ENCODE results near the gene FAM209B. TPM values are rescaled to one million over a fixed set of nuclear protein-coding genes. Genes with fewer than 3 reads are reported as not detected.

The FAM209B gene
- total RNA-seq, 3 donors from 2014 or later = not detected

DNA sequence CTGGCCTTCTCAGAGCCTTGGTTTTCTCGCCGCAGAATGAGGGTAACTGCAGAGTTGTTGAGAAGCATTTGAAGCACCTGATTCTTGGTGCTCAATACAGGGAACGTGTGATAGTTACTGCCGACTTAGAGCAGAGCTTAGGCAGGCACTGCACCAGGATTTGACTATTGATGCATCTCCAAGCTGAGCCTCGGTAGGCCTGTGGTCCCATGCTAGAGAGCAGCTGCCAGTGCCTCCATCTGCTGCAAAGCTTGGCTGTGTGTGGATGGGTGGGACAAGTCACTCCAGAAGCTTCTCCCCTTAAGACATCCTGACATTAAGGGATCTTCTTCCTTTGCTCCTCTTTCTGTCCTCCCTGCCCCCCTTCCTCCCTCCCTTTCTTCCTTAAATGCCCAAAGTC is 40.9 kb downstream of the FAM209B start:
- H3K9me3 ChIP-seq = no peaks in the 10 kb centered on the region
- no peak for TF ChIP-seq POLR2A (IDR thresholded peaks at IDR 0.05)
- TF ChIP-seq, protein P1, sequence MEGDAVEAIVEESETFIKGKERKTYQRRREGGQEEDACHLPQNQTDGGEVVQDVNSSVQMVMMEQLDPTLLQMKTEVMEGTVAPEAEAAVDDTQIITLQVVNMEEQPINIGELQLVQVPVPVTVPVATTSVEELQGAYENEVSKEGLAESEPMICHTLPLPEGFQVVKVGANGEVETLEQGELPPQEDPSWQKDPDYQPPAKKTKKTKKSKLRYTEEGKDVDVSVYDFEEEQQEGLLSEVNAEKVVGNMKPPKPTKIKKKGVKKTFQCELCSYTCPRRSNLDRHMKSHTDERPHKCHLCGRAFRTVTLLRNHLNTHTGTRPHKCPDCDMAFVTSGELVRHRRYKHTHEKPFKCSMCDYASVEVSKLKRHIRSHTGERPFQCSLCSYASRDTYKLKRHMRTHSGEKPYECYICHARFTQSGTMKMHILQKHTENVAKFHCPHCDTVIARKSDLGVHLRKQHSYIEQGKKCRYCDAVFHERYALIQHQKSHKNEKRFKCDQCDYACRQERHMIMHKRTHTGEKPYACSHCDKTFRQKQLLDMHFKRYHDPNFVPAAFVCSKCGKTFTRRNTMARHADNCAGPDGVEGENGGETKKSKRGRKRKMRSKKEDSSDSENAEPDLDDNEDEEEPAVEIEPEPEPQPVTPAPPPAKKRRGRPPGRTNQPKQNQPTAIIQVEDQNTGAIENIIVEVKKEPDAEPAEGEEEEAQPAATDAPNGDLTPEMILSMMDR (IDR thresholded peaks at IDR 0.05) = no peak
- TF ChIP-seq POLR2AphosphoS5 (IDR thresholded peaks at IDR 0.05) = no peak
- H3K36me3 ChIP-seq = no peaks in the 10 kb centered on the region
- DNase-seq (ENCODE audit: low spot score in 2 of 2) = no peak
- intact Hi-C loops (cut with DNase I; ENCODE audit: low total_unique reads) = no loop called here
- no peaks in the 10 kb centered on the region for H3K27me3 ChIP-seq
- no peak overlapping the region for H3K27ac ChIP-seq
- no peaks in the 10 kb centered on the region for H3K4me1 ChIP-seq
- H3K4me3 ChIP-seq = no peak overlapping the region

DNA sequence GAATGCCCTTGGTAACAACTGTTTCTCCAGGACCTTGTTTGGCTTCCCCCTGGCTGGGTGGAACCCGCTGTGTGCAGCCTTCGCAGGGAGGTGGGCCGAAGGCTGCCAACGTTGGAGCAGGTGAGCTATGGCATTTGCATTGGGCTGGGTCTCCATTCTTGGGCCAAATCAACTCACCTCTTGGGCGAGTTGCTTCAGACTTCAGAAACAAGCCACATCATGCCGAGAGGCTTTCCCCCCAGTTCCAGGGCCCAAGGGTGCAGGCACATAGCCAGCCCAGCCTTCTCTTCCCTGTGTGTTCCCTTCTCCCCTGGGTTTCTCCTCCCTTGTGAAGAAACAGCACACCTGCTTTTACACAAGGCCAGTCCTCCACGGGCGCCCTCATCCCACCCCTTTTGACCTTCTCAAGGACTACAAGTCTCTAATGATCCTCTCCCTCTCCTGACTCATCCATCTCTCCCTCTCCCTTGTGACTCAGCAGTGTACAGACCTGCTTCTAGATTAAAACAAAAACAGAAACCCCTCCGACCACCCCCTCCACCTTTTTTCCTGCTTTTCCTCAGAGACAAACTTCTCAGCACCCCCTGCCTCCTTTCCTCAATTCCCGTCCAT is 41.6 kb downstream of the FAM209B start:
- no peaks in the 10 kb centered on the region for H3K4me1 ChIP-seq
- DNase-seq (ENCODE audit: low spot score in 2 of 2) = no peak
- intact Hi-C loops (cut with DNase I; ENCODE audit: low total_unique reads) = no loop called here

DNA sequence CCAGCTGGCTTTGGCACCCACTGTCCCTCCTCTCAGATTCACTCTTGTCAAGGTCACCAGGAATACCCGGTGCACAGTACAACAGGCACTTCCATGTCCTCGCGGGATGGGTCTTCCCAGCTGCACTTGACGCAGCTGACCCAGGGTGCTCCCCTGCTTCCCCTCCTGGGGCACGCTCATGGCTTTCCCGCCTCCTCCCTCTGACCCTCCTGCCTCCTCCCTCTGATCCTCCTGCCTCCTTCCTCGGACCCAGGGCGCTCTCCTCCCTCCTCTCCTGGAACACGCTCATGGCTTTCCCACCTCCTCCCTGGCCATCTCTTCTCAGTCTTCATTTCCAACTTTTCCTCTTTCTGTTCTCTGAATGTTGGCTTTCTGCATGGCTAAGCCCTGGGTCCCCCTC is 42.1 kb downstream of the FAM209B start:
- no peaks in the 10 kb centered on the region for H3K27me3 ChIP-seq
- intact Hi-C loops (cut with DNase I; ENCODE audit: low total_unique reads) = no loop called here
- TF ChIP-seq POLR2A (IDR thresholded peaks at IDR 0.05) = no peak
- TF ChIP-seq, protein P1 (IDR thresholded peaks at IDR 0.05) = no peak
- no peak for TF ChIP-seq POLR2AphosphoS5 (IDR thresholded peaks at IDR 0.05)
- no peaks in the 10 kb centered on the region for H3K9me3 ChIP-seq
- no peak overlapping the region for H3K4me3 ChIP-seq
- H3K36me3 ChIP-seq = no peaks in the 10 kb centered on the region
- no peak for DNase-seq (ENCODE audit: low spot score in 2 of 2)
- no peak overlapping the region for H3K27ac ChIP-seq
- H3K4me1 ChIP-seq = no peaks in the 10 kb centered on the region

More for the DNA sequence above, 41.6 kb downstream of the FAM209B start:
- Histone ChIP-seq H3K4me3 (no peak overlapping the region), H3K27ac (no peak overlapping the region), H3K27me3 (no peaks in the 10 kb centered on the region), H3K36me3 (no peaks in the 10 kb centered on the region), H3K9me3 (no peaks in the 10 kb centered on the region)
- TF ChIP-seq POLR2AphosphoS5 (IDR thresholded peaks at IDR 0.05) (no peak), POLR2A (IDR thresholded peaks at IDR 0.05) (no peak)
- TF ChIP-seq, protein P1 (IDR thresholded peaks at IDR 0.05) = no peak

DNA sequence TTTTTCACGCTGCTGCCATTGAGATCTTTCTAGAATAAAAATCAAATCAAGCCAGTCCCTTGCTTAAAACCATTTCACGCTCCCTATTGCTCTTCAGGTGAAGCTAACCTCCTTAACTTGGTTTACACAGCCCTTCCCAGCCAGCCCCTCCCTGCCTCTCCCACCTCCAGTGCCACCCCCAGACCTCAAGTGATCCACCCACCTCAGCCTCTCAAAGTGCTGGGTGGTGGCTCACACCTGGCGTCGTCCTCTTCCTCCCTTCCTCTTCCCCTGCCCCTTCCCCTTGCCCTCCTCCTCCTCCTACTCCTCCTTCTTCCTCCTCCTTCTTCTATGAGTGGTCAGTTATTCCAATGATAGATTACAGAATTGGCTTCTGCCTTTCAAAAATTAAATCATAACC is 42.9 kb downstream of the FAM209B start:
- intact Hi-C loops (cut with DNase I; ENCODE audit: low total_unique reads) = no loop called here
- Histone ChIP-seq H3K9me3 (no peaks in the 10 kb centered on the region), H3K27ac (no peak overlapping the region), H3K4me3 (no peak overlapping the region), H3K27me3 (no peaks in the 10 kb centered on the region), H3K4me1 (no peaks in the 10 kb centered on the region), H3K36me3 (no peaks in the 10 kb centered on the region)
- DNase-seq (ENCODE audit: low spot score in 2 of 2) = no peak
- TF ChIP-seq, protein P1 (IDR thresholded peaks at IDR 0.05) = no peak
- no peak for TF ChIP-seq POLR2AphosphoS5 (IDR thresholded peaks at IDR 0.05)
- no peak for TF ChIP-seq POLR2A (IDR thresholded peaks at IDR 0.05)

DNA sequence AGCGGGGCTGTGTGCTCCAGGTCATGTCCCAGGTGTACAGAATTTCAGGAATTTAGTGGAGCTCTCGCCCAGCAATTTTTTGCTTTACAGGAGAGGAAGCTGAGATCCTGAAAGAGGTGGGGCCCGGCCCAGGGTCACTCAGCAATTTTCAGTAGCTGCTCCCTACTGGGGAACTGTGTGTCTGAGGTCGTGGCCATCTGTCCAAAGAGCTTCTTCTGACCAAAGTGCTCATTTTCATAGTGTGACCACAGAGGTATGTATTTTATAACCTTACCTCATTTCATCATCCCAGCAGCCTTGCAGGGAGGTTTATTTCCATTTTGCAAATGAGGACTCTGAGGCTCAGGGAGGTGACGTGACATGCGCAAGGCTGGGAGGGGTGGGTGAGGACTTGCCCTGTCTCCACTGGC is 46.3 kb downstream of the FAM209B start:
- DNase-seq (ENCODE audit: low spot score in 2 of 2) = no peak
- Histone ChIP-seq H3K4me3 (no peak overlapping the region), H3K27me3 (no peaks in the 10 kb centered on the region), H3K9me3 (no peaks in the 10 kb centered on the region), H3K4me1 (no peaks in the 10 kb centered on the region), H3K27ac (no peak overlapping the region), H3K36me3 (no peaks in the 10 kb centered on the region)
- intact Hi-C loops (cut with DNase I; ENCODE audit: low total_unique reads) = no loop called here
- TF ChIP-seq, protein P1 (IDR thresholded peaks at IDR 0.05) = no peak
- TF ChIP-seq POLR2AphosphoS5 (IDR thresholded peaks at IDR 0.05) (no peak), POLR2A (IDR thresholded peaks at IDR 0.05) (no peak)

Measured in breast epithelium (tissue), 4 donors.